ENCODE data around the gene HDHD5. TPM values are rescaled to one million over a fixed set of nuclear protein-coding genes. Genes with fewer than 3 reads are reported as not detected.

Gene HDHD5
- total and polyA plus RNA-seq, 4 donors = 16.7 to 49.2 (median 27.8) TPM

- no peaks in the 10 kb centered on the region for H3K27me3 ChIP-seq (ENCODE audit: control insufficient read depth in 3 of 3, insufficient read depth in 3 of 3, low read length in 2 of 3)
- no peak overlapping the region for H3K27ac ChIP-seq (ENCODE audit: low read depth in 1 of 2, low read length in 1 of 2)
- DNase-seq (no peak), ATAC-seq (ENCODE audit: insufficient read depth, low FRiP score) (no peak)
- peaks cover 0 to 10% (median 0%) of the 10 kb centered on the region in 5 donors for H3K4me1 ChIP-seq (ENCODE audit: control insufficient read depth in 5 of 5, insufficient read depth in 5 of 5, low read length in 5 of 5)
- no peaks in the 10 kb centered on the region for H3K9me3 ChIP-seq (ENCODE audit: control insufficient read depth in 4 of 4, insufficient read depth in 3 of 4, low read length in 3 of 4)
- H3K4me3 ChIP-seq = no peak overlapping the region
- 85 to 90% methylated on average over 3 of the region's 3 CpGs for WGBS, 2 donors
- no peak overlapping the region for H3K9ac ChIP-seq (ENCODE audit: insufficient read depth in 1 of 2, low read length in 2 of 2)
- H3K36me3 ChIP-seq (ENCODE audit: control insufficient read depth in 4 of 4, insufficient read depth in 4 of 4, low read length in 4 of 4) = no peaks in the 10 kb centered on the region
- TF ChIP-seq CTCF (IDR thresholded peaks at IDR 0.05; ENCODE audit: control extremely low read depth, extremely low read depth) = no peak
Measured at GRCh38 chr22:17164392-17165024, 5.4 kb upstream of the HDHD5 start.

GRCh38 chr22:17162731-17163130, 3.7 kb upstream of the HDHD5 start:
- no peak for TF ChIP-seq CTCF (IDR thresholded peaks at IDR 0.05; ENCODE audit: control extremely low read depth, extremely low read depth)
- peaks cover 0 to 10% (median 4%) of the 10 kb centered on the region in 5 donors for H3K4me1 ChIP-seq (ENCODE audit: control insufficient read depth in 5 of 5, insufficient read depth in 5 of 5, low read length in 5 of 5)
- H3K9me3 ChIP-seq (ENCODE audit: control insufficient read depth in 4 of 4, insufficient read depth in 3 of 4, low read length in 3 of 4) = no peaks in the 10 kb centered on the region
- H3K27ac ChIP-seq (ENCODE audit: low read depth in 1 of 2, low read length in 1 of 2) = no peak overlapping the region
- DNase-seq (no peak), ATAC-seq (ENCODE audit: insufficient read depth, low FRiP score) (no peak)
- H3K4me3 ChIP-seq = no peak overlapping the region
- H3K36me3 ChIP-seq (ENCODE audit: control insufficient read depth in 4 of 4, insufficient read depth in 4 of 4, low read length in 4 of 4) = no peaks in the 10 kb centered on the region
- H3K27me3 ChIP-seq (ENCODE audit: control insufficient read depth in 3 of 3, insufficient read depth in 3 of 3, low read length in 2 of 3) = no peaks in the 10 kb centered on the region
- 78 to 84% methylated on average over 8 of the region's 8 CpGs for WGBS, 2 donors
- no peak overlapping the region for H3K9ac ChIP-seq (ENCODE audit: insufficient read depth in 1 of 2, low read length in 2 of 2)

GRCh38 chr22:17161991-17162390, 2.9 kb upstream of the HDHD5 start:
- TF ChIP-seq CTCF (IDR thresholded peaks at IDR 0.05; ENCODE audit: control extremely low read depth, extremely low read depth) = no peak
- DNase-seq (no peak), ATAC-seq (ENCODE audit: insufficient read depth, low FRiP score) (no peak)
- Histone ChIP-seq H3K9ac (ENCODE audit: insufficient read depth in 1 of 2, low read length in 2 of 2) (no peak overlapping the region), H3K4me1 (ENCODE audit: control insufficient read depth in 5 of 5, insufficient read depth in 5 of 5, low read length in 5 of 5) (peaks cover 0 to 13% (median 6%) of the 10 kb centered on the region in 5 donors), H3K27ac (ENCODE audit: low read depth in 1 of 2, low read length in 1 of 2) (no peak overlapping the region), H3K4me3 (no peak overlapping the region), H3K9me3 (ENCODE audit: control insufficient read depth in 4 of 4, insufficient read depth in 3 of 4, low read length in 3 of 4) (no peaks in the 10 kb centered on the region), H3K36me3 (ENCODE audit: control insufficient read depth in 4 of 4, insufficient read depth in 4 of 4, low read length in 4 of 4) (no peaks in the 10 kb centered on the region), H3K27me3 (ENCODE audit: control insufficient read depth in 3 of 3, insufficient read depth in 3 of 3, low read length in 2 of 3) (no peaks in the 10 kb centered on the region)
- 94 to 99% methylated on average over 3 of the region's 3 CpGs for WGBS, 2 donors
